ENCODE data around the gene FBN3.

Gene FBN3

DNA sequence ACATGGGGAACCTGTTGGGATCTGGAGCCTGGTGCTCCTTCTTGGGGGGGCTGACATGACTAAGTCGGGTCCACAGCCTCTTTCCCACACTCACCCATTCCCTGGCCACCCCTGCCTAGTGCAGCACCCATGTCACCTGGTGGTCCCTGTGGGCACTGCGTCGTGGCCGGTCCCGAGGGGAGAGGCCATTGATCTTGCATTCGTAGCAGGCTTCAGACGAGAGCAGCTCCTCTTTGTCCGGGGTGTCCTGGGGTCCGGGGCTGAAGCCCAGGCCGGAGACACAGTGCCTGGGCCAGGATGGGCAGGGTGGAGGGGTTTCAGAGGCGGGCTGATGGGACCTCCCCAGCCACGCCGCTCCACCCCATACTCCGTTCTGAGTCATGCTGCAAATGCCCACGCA is 77.5 kb downstream of the FBN3 start:
- Histone ChIP-seq H3K27ac (no peak overlapping the region), H3K79me2 (ENCODE audit: insufficient read depth, low read depth) (no peaks in the 10 kb centered on the region), H3K4me3 (IDR thresholded peaks at IDR 0.05; ENCODE audit: insufficient read depth, low read depth, low read length) (no peak overlapping the region), H3K27me3 (ENCODE audit: insufficient read depth, low read depth) (peaks cover 4% of the 10 kb centered on the region; the same call in 1 of the 2 replicates), H3K9ac (no peak overlapping the region), H3K36me3 (ENCODE audit: insufficient read depth) (no peaks in the 10 kb centered on the region), H3K4me2 (no peak overlapping the region), H3K4me1 (ENCODE audit: low read depth, poor library complexity, severe bottlenecking) (no peaks in the 10 kb centered on the region), H4K20me1 (ENCODE audit: insufficient read depth) (no peaks in the 10 kb centered on the region), H2AFZ (ENCODE audit: low read depth) (no peak overlapping the region)
- TF ChIP-seq, protein P1, sequence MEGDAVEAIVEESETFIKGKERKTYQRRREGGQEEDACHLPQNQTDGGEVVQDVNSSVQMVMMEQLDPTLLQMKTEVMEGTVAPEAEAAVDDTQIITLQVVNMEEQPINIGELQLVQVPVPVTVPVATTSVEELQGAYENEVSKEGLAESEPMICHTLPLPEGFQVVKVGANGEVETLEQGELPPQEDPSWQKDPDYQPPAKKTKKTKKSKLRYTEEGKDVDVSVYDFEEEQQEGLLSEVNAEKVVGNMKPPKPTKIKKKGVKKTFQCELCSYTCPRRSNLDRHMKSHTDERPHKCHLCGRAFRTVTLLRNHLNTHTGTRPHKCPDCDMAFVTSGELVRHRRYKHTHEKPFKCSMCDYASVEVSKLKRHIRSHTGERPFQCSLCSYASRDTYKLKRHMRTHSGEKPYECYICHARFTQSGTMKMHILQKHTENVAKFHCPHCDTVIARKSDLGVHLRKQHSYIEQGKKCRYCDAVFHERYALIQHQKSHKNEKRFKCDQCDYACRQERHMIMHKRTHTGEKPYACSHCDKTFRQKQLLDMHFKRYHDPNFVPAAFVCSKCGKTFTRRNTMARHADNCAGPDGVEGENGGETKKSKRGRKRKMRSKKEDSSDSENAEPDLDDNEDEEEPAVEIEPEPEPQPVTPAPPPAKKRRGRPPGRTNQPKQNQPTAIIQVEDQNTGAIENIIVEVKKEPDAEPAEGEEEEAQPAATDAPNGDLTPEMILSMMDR (conservative IDR thresholded peaks at IDR 0.05; ENCODE audit: low read depth, low read length): no peak

DNA sequence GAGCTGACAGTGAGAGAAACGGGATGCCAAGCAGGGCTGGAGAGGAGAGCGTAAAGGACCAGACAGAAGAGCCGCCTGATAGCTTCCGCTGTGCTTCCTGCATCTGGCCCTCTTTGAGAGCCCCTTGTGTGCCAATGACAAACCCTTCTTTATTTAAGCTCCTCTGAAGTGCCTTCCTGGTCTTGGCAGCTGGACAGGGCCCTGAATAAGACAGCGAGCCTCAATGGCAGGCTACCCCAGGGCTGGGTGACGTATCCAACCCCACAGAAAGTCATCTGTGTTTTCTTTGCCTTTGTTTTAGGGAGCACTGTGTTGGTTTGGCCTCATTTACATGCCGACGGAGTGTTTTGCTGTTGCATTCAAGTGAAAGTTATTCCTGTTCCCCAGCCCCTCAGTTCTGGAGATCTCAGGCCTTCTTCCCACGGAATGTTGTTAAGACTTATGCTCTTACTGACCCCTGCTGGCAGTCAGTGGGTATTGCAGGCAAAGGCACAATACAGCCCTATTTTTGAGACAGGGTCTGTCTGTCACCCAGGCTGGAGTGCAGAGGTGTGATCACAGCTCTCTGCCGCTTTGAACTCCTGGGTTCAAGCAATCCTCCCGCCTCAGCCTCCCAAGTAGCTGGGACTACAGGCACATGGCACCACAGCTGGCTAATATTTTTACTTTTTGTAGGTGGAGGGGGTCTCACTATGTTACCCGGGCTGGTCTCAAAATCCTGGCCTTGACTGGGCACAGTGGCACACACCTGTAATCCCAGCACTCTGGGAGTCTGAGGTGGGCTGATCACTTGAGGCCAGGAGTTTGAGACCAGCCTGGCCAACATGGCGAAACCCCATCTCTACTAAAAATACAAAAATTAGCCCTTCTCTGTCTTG is 80.1 kb downstream of the FBN3 start:
- Histone ChIP-seq H3K9ac (no peak overlapping the region), H3K27ac (no peak overlapping the region), H3K4me2 (no peak overlapping the region), H3K27me3 (ENCODE audit: insufficient read depth, low read depth) (peaks cover 11% of the 10 kb centered on the region; the same call in 1 of the 2 replicates), H3K79me2 (ENCODE audit: insufficient read depth, low read depth) (no peaks in the 10 kb centered on the region), H4K20me1 (ENCODE audit: insufficient read depth) (no peaks in the 10 kb centered on the region), H3K4me1 (ENCODE audit: low read depth, poor library complexity, severe bottlenecking) (no peaks in the 10 kb centered on the region), H3K4me3 (IDR thresholded peaks at IDR 0.05; ENCODE audit: insufficient read depth, low read depth, low read length) (no peak overlapping the region), H3K36me3 (ENCODE audit: insufficient read depth) (no peaks in the 10 kb centered on the region), H2AFZ (ENCODE audit: low read depth) (no peak overlapping the region)
- TF ChIP-seq, protein P1 (conservative IDR thresholded peaks at IDR 0.05; ENCODE audit: low read depth, low read length): peak; percentile 84

GRCh38 chr19:8065875-8066261 is 83.5 kb downstream of the FBN3 start:
- H4K20me1 ChIP-seq (ENCODE audit: insufficient read depth): no peaks in the 10 kb centered on the region
- H3K4me2 ChIP-seq: no peak overlapping the region
- H3K4me1 ChIP-seq (ENCODE audit: low read depth, poor library complexity, severe bottlenecking): no peaks in the 10 kb centered on the region
- no peak overlapping the region for H3K4me3 ChIP-seq (IDR thresholded peaks at IDR 0.05; ENCODE audit: insufficient read depth, low read depth, low read length)
- no peak overlapping the region for H3K9ac ChIP-seq
- H3K79me2 ChIP-seq (ENCODE audit: insufficient read depth, low read depth): no peaks in the 10 kb centered on the region
- no peak overlapping the region for H2AFZ ChIP-seq (ENCODE audit: low read depth)
- H3K36me3 ChIP-seq (ENCODE audit: insufficient read depth): no peaks in the 10 kb centered on the region
- TF ChIP-seq, protein P1 (conservative IDR thresholded peaks at IDR 0.05; ENCODE audit: low read depth, low read length): no peak
- peaks cover 25% of the 10 kb centered on the region; the same call in 1 of the 2 replicates for H3K27me3 ChIP-seq (ENCODE audit: insufficient read depth, low read depth)
- no peak overlapping the region for H3K27ac ChIP-seq

DNA sequence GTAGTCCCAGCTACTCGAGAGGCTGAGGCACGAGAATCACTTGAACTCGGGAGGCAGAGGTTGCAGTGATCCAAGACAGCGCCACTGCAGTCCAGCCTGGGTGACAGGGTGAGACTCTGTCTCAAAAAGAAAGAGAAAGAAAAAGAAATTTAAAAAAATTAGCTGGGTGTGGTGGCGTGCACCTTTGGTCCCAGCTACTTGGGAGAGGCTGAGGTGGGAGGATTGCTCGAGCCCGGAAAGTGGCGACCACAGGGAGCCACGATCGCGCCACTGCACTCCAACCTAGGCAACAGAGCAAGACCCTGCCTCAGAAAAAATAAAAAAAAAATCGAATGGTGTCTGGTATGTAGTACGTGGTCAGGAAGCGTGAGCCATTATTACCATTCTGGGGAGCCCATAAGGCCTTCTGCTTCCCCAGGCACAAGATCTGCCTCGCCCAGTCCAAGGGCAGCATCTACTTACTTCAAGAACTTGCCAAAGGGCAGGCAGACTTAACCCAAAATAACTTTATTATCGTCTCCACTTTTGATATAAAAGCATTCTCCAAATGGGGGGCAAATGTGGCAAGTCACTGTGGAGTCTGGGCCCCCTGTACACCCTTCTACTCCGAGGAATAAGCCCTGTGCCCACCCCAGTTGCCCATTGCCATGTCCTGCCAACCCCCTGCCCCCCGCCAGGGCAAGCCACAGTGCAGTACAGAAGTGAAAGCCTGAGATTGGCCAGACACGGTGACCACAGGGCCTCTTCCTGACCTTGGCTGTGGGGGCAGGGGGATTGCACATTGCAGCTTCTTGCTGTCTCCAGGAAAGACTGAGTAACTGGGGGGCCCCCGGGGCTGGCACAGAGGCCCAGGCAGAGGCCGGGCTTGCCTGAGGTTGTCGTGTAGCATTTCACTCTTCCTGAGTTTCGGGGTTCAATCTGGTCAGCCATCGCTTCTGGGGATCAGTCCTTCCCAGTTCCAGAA is 84.2 kb downstream of the FBN3 start:
- TF ChIP-seq, protein P1 (conservative IDR thresholded peaks at IDR 0.05; ENCODE audit: low read depth, low read length): no peak
- no peak overlapping the region for H3K4me3 ChIP-seq (IDR thresholded peaks at IDR 0.05; ENCODE audit: insufficient read depth, low read depth, low read length)
- H3K9ac ChIP-seq: no peak overlapping the region
- H3K4me1 ChIP-seq (ENCODE audit: low read depth, poor library complexity, severe bottlenecking): no peaks in the 10 kb centered on the region
- no peak overlapping the region for H3K4me2 ChIP-seq
- peaks cover 25% of the 10 kb centered on the region; the same call in 1 of the 2 replicates for H3K27me3 ChIP-seq (ENCODE audit: insufficient read depth, low read depth)
- H3K79me2 ChIP-seq (ENCODE audit: insufficient read depth, low read depth): no peaks in the 10 kb centered on the region
- H4K20me1 ChIP-seq (ENCODE audit: insufficient read depth): no peaks in the 10 kb centered on the region
- no peak overlapping the region for H3K27ac ChIP-seq
- no peak overlapping the region for H2AFZ ChIP-seq (ENCODE audit: low read depth)
- no peaks in the 10 kb centered on the region for H3K36me3 ChIP-seq (ENCODE audit: insufficient read depth)

All from KMS-11 (cell line).